Stimulated activated CD8-positive, alpha-beta memory T cell treated with anti-CD3 and anti-CD28 coated beads, Interleukin-12 subunit alpha, Interleukin-12 subunit beta, amount 100 ng/mL, for 4 hours (primary cell): ENCODE measurements around the gene C6orf120.
A peak's percentile ranks its signal among the peaks of the same experiment; 100 is the strongest.

ENCODE experiments used
- DNase-seq: peaks from one replicate; pipeline ENCODE4 v3.0.0-alpha.2; 2020; ENCODE audit warnings: low read depth

The C6orf120 gene

DNA sequence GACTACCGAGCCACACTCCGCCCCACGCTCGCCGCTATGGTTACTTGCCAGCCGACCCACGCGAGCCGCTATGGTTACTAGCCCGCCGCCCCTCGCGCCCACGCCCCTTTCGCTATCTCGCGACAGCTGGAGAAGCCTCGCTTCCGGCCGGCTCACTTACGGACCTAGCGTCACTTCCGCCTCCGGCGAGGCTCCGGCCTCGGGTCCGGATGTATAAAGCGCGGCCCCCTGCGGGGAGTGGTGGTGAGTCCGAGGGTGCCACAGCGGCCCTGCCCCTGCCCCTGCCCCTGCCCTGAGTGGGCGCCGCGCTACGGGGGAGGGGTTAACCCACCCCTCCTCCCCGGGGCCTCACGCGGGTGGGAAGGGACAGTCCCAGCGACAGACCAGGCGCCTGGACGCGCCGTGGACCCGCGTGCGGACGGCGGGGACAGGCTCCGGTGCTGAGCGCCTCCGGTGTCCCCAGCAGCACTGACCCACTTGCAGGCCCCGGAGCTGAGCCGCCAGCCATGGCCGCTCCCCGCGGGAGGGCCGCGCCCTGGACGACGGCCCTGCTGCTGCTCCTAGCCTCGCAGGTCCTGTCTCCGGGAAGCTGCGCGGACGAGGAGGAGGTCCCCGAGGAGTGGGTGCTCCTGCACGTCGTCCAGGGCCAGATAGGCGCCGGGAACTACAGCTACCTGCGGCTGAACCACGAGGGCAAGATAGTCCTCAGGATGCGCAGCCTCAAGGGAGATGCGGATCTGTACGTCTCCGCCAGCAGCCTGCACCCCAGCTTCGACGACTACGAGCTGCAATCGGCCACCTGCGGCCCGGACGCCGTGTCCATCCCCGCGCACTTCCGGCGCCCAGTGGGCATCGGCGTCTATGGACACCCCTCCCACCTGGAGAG is at the start of gene C6orf120, which contains the start of gene WDR27:
Gene C6orf120 (plus strand): TSS at position 173 of the 886 bp plus-strand sequence. CDS start 334 bp downstream, at position 507.
Gene WDR27 (minus strand): TSS at position 76 of the 886 bp plus-strand sequence. CDS start 13,024 bp downstream, outside the sequence.
- peak; percentile 98 for DNase-seq

GRCh38 chr6:169652896-169653295 is 49.0 kb upstream of the C6orf120 start:
- no peak for DNase-seq

DNA sequence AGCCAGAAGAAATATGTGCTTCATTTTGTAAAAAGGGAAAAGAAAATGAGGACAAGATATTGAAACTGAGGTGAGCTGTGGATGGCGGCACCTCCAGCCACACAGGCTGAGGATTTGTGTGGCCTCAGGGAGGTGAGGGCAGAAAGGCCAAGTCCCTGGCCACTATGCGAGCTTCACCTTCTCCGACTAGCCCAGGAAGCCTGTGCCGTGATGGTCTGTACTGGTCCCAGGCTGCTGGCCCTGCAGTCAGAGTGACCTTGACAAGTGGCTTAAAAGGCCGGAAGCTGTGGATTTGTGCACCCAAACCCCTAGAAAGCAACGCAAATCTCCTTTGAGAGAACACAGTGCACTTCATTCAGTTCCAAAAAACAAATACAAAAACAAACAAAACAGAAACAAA is 48.2 kb upstream of the C6orf120 start:
- no peak for DNase-seq

DNA sequence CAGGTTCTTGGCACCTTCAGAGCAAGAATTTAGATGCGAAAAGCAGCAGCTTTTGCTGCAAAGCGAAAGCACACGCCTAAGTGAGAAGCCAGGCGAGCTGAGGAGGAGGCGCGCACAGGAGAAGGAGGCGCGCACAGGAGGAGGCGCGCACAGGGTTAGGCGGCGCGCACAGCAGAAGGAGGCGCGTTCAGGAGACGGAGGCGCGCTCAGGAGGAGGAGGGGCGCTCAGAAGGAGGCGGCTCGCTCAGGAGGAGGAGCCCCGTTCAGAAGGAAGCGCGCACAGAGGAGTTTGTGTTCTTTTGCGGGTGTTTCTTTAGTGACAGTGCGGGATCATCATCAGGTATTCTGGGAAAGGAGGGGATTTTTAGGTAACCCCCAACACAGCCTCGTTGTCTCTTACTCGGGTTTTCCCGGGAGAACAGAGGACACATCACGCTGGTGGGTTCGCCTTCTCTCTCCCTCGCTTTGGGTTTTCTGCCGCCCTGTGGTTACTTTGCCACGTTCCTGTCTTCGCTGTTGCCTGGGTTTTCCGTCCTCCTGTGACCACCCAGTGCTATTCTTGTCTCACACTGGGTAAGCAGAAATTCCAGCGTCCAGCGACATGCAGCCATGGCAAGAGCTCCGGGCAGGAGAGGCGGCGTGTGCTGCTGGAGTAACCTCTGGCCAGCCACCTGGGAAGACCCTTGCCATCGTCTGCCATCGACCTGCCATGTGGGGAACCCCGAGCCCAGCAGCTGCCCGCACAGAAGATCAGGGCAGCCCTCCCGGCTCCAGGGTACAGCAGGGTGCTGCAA is 47.1 kb upstream of the C6orf120 start:
- peak; percentile 52 for DNase-seq

DNA sequence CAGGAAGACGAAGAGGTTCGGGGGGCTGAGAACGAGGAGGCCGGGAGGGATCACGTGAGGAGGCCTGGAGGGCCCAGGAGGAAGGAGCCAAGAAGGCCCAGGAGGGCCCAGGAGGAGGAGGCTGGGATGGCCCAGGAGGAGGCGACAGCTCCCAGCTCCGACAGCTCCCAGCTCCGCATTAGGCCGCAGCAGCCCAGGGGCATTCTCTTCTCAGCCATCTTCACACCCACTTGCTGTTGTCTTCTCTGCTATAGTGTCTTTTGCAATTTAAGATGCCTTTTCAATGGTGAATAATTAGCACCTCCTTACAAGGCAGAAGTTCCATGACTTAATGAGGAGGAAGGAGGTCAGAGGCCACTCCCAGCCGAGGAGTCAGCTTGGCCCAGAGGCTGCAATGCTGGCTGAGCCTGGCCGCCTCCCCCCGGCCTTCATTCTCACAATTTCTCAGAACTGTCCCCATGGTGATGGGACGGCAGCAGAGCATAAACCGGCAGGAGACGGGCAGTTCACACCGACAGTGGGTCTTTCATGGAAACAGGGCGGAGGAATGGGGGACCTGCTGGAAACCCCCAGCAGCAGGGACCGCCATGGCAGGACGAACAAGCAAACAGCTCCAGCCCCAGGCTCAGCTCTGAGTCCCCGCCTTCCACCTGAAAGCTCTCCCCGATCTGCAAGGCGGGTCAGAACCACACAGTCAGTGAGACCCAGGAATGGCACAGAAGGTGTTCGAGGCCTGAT is 45.2 kb upstream of the C6orf120 start:
- DNase-seq, result no peak

DNA sequence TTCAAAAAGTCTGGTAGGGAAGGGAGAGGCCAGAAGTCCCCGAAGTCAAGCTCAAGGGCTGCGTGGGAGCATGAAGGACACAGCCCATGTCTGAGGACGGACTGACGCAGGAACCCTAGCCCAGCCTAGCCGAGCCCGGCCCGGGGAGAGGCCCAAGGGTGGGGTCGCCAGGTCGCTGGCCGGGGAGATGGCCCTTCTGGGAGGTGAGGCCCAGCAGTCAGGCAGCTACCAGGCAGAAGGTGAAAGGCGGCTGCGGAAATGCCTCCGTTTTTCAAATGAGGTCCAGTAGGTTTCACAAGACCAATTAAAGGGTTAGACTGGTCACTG is 44.7 kb upstream of the C6orf120 start:
- DNase-seq, result no peak

DNA sequence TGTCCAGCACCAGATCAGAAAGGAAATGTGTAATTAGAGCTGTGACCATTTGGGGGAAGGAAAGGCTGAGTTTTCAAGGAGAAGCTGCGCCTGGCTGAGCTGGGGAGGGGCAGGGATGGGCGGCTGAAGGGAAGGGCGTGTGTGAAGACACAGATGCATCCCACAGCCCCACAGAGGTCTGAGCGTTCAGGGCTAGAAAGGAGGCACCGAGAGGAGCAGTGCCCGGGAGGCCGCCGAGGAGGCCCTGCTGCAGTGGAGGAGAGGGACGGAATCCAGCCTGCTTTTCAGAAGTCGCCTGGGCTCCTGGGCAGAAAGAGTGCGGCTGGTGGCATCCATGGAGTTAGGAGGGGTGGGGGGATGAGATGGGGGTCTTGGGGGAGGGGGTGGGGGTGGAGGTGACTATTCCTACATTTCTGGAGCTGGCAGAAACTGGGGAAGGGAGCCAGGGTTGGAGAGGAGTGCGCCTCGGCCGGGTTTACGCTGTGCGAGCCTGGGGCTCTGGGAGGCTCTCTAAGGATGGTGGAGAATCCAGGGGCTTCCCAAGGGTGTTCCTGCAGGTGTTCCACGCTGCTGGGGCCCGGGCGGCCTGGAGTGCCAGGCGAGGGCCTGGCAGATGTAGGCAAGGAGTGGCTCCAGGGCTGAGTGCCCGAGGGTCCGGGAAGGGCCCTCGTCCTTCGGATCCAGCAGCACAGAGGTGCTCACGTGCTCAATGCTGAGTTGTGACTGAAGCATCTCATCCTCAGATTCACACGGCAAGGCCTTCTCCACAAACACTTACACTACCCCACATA is 41.9 kb upstream of the C6orf120 start:
- no peak for DNase-seq

- no peak for DNase-seq
Observed at GRCh38 chr6:169660751-169661390, 41.1 kb upstream of the C6orf120 start.

DNA sequence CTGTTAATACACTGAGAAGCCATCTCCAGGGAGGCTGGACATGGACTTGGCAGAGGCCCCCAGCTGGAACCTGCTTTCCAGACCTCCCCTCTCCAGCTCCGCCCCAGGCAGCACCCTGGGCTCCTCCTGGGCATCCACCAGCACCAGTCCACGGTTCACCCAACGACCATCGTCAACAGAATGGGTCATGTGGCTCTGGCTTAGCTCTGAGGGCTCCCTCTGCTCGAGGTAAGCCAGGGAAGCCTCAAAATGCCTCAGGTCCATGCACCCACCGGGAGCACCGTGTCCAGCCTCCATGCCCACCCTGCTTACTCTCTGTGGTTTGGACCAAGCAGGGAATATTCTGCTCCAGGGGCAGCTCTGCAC is 40.6 kb upstream of the C6orf120 start:
- no peak for DNase-seq

DNA sequence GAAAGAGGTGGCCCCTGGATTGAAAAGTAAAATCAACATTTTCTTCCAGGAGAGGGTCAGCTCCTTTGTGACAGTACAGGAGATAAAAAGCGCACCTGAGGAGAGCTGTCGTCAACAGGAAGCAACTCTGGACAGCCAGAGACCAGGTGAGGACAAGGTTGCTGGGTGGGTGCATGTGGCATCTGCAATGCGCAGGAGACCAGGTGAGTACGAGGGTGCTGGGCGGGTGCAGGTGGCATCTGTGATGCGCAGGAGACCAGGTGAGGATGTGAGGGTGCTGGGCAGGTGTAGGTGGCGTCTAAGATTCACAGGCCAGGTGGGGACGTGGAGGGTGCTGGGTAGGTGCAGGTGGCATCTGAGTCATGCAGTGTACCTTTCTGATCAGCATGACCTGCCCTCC is 38.5 kb upstream of the C6orf120 start:
- no peak for DNase-seq

DNA sequence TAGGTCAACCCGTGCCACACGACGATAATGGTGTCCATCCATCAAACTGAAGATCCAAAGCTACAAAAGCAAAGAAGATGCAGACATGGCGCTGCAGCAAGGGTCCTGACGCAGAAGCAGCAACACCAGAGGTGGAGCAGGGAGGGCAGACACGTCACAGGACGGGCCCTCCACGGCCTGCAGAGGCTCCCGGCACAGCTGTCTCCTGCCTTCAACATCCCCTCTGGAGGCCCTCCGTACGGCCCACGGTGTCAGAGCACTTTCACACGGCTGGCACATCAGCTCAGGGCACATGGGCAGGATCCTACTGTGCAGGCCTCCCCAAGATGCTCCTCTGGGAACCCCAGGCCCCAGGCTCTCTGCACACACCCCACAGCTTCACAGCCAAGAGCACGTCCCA is 37.7 kb upstream of the C6orf120 start:
- no peak for DNase-seq

DNA sequence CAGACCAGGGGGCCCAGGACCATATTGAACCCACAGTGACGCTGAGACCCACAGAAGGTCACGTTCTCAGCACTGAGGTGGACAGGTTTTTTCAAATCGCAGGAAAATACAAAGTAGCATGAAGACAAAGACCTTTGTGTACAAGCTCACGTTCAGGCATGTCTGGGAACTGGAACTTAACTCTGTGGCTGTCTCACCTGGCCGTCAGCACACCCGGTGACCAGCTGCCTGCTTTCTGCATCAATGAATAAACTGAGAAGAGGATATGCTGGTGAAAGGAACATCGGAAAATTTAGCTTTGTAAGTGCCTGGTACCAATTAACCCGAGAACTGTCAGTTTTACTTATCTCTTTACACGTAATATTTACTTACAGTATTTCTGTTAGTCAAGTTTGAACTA is 36.6 kb upstream of the C6orf120 start:
- DNase-seq, result no peak

DNA sequence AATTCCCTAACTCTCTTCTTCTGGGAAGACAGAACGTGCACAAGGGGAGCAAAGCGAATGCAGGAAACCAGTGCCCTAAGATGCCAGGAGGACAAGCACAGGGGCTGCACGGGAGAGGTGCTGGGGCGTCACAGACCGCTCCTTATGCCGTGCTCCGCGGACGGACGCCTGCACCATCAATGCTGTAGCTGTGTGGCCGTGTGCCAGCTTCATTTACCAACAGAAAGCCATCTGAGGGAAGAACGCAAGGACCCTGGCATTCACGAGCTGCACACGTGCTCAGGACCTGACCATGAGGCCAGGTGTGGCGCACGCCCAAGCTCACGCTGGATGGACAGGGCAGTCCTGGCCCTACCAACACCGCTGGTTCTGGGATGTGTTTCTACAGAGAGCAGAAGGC is 35.5 kb upstream of the C6orf120 start:
- no peak for DNase-seq

- no peak for DNase-seq
Observed at GRCh38 chr6:169667716-169668115, 34.2 kb upstream of the C6orf120 start.

DNA sequence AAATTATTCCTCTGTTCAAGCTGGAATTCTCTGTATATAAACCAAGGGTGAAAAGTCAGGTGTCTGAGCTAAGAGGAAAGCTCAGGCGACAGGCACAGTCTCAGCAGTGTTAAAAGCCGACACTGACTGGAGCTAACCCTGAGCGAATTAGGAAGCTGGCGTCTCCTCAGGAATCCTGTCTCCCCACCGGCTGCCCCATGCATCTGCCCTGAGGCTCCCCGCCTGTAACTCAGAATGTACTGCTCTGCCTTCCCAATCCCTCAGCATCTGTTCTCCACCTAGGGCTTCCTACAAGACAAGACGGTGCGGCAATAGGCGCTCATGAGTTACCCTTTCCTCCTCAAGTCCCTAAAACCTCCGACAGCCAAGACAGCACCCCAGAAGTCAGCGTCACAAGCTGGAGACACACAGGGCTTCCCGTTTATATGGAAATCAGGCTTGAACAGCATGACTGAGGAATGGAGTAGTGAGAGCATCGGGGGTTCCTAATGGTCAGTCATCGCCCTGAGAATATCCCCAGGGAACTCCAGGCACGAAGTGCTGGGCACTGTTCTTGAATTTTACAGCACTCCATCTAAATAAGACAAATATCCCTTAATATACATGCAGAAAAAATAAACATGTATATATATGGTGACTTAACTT is 33.6 kb upstream of the C6orf120 start:
- DNase-seq, result no peak

- DNase-seq, result no peak
Observed at GRCh38 chr6:169669147-169669546, 32.8 kb upstream of the C6orf120 start.

DNA sequence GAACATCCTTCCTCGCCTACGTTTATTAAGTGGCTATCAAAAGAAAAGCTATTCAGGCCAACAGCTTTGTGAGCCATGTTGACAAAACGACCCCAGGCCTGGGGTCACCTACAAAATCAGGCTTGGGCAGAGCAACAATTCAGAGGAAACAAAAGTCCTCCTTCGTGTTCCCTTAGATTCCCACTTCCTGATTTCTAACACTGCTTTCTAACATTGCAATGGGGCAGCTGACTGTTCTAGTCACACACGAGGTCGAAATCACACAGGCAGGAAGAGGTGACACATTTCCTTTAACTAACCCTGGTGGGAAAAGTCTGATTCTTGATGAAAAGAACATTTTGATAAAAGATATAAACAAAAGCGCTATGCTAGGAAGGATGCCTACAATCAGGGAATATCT is 32.0 kb upstream of the C6orf120 start:
- DNase-seq, result no peak

DNA sequence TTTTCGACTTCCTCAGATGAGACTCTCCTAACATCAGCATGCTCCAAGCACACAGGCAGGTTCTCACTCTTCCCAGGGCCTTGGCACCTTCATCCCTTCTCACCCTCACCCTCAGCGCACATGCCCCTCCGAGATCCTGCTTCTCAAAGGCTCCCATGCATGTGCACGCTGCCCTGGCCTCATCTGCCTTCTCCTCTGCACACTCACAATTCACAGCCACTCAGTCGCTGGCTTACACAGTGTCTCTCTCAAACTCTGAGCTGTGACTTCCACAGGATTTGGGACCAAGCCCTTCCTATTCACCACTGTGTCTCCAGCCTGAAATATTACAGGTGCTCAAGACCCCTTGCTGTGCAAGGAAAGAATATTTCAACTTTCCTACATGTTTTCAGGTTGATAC is 30.4 kb upstream of the C6orf120 start:
- DNase-seq, result no peak

GRCh38 chr6:169675011-169675410 is 26.9 kb upstream of the C6orf120 start:
- DNase-seq, result no peak

GRCh38 chr6:169677096-169677495 is 24.8 kb upstream of the C6orf120 start:
- DNase-seq, result no peak

GRCh38 chr6:169678342-169678741 is 23.6 kb upstream of the C6orf120 start:
- DNase-seq, result no peak
